Measurements from ENCODE around the gene TAF6.

DNA sequence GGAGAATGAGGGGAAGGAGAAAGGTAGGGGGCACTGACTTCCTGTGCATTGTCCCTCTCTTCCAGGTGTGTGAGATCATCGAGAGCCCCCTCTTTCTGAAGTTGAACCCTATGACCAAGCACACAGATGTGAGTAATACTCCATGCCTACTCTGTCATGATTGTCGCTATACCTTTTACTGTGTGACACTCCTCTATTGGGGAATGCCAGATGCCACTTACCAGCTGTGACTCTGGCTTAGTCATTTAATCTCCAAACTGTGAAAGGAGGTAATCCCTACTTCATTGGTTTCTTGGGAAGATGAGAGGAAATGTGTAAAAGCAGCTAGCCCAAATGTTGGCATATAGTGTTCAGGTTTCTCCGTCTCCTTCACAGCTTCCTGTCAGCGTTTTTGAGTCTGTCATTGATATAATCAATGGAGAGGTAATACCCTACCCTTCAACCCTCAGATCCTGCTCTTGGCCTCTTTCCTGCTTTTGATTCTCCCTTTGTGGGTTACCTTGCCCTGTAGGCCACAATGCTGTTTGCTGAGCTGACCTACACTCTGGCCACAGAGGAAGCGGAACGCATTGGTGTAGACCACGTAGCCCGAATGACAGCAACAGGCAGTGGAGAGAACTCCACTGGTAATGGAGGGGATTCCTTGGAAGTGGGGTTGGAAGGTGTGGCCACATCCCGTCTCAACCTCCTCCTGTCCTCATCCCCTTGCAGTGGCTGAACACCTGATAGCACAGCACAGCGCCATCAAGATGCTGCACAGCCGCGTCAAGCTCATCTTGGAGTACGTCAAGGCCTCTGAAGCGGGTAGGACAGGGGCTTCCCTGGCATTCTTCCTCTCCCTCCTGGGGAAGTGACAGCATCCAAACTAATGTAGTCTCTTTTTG is 28.4 kb downstream of the TAF6 start:
- TF ChIP-seq, protein P1, sequence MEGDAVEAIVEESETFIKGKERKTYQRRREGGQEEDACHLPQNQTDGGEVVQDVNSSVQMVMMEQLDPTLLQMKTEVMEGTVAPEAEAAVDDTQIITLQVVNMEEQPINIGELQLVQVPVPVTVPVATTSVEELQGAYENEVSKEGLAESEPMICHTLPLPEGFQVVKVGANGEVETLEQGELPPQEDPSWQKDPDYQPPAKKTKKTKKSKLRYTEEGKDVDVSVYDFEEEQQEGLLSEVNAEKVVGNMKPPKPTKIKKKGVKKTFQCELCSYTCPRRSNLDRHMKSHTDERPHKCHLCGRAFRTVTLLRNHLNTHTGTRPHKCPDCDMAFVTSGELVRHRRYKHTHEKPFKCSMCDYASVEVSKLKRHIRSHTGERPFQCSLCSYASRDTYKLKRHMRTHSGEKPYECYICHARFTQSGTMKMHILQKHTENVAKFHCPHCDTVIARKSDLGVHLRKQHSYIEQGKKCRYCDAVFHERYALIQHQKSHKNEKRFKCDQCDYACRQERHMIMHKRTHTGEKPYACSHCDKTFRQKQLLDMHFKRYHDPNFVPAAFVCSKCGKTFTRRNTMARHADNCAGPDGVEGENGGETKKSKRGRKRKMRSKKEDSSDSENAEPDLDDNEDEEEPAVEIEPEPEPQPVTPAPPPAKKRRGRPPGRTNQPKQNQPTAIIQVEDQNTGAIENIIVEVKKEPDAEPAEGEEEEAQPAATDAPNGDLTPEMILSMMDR (IDR thresholded peaks at IDR 0.05), result no peak
- TF ChIP-seq KDM5A (IDR thresholded peaks at IDR 0.05) (no peak), EP300 (IDR thresholded peaks at IDR 0.05) (no peak)
